H9 (cell line): ENCODE data around the gene ATG7. TPM values are rescaled to one million over a fixed set of nuclear protein-coding genes. Genes with fewer than 3 reads are reported as not detected.

ENCODE experiments used
- DNase-seq: peaks from one replicate; pipeline ENCODE4 v3.0.0-alpha.2; 2017
- H2AFZ ChIP-seq: one replicate; pipeline ENCODE4 v1.6.1; 2013; ENCODE audit warnings: mild to moderate bottlenecking, low read length, control low read depth, moderate library complexity
- H2AK5ac ChIP-seq: 2 replicates; pipeline ENCODE4 v1.6.1; 2013; ENCODE audit warnings: low read length, control low read depth, mixed read lengths; ENCODE audit not compliant: insufficient read length
- H2BK120ac ChIP-seq: one replicate; pipeline ENCODE4 v1.6.1; 2013; ENCODE audit warnings: low read depth, mild to moderate bottlenecking, low read length, control low read depth, inconsistent platforms; ENCODE audit not compliant: poor library complexity, severe bottlenecking
- H2BK12ac ChIP-seq: 2 replicates; pipeline ENCODE4 v1.6.1; 2013; ENCODE audit warnings: low read length, control low read depth, mixed read lengths, low read depth; ENCODE audit not compliant: insufficient read length
- H2BK15ac ChIP-seq: 2 replicates; pipeline ENCODE4 v1.6.1; 2013; ENCODE audit warnings: low read depth, low read length, control low read depth
- H2BK20ac ChIP-seq: one replicate; pipeline ENCODE4 v1.6.1; 2013; ENCODE audit warnings: low read depth, mild to moderate bottlenecking, low read length, control low read depth, inconsistent platforms; ENCODE audit not compliant: poor library complexity, severe bottlenecking
- H2BK5ac ChIP-seq: 2 replicates; pipeline ENCODE4 v1.6.1; 2013; ENCODE audit warnings: low read length, control low read depth, mixed read lengths; ENCODE audit not compliant: insufficient read length
- H3K14ac ChIP-seq: 2 replicates; pipeline ENCODE4 v1.6.1; 2013; ENCODE audit warnings: low read length, control low read depth; ENCODE audit not compliant: insufficient read depth
- H3K18ac ChIP-seq: 2 replicates; pipeline ENCODE4 v1.6.1; 2013; ENCODE audit warnings: low read depth, mild to moderate bottlenecking, mixed read lengths, low read length, control low read depth; ENCODE audit not compliant: insufficient read length
- H3K23ac ChIP-seq: 2 replicates; pipeline ENCODE4 v1.6.1; 2013; ENCODE audit warnings: low read length, control low read depth, mixed read lengths, low read depth; ENCODE audit not compliant: insufficient read length
- H3K23me2 ChIP-seq: 2 replicates; pipeline ENCODE4 v1.6.1; 2013; ENCODE audit warnings: low read depth, mild to moderate bottlenecking, mixed read lengths, low read length, control low read depth; ENCODE audit not compliant: insufficient read length, poor library complexity, severe bottlenecking
- H3K27ac ChIP-seq: 2 replicates; pipeline ENCODE4 v1.5.1; 2013; ENCODE audit warnings: low read length, control low read depth, mixed read lengths, low read depth; ENCODE audit not compliant: insufficient read length
- H3K27me3 ChIP-seq: 2 replicates; pipeline ENCODE4 v1.6.1; 2013; ENCODE audit warnings: low read length, control low read depth, inconsistent platforms; ENCODE audit not compliant: insufficient read depth
- H3K4ac ChIP-seq: 2 replicates; pipeline ENCODE4 v1.6.1; 2013; ENCODE audit warnings: low read depth, mild to moderate bottlenecking, control low read depth, inconsistent platforms, low read length, moderate library complexity
- H3K4me1 ChIP-seq: 2 replicates; pipeline ENCODE4 v1.6.1; 2013; ENCODE audit warnings: low read length, control low read depth, inconsistent platforms; ENCODE audit not compliant: insufficient read depth
- H3K4me2 ChIP-seq: 2 replicates; pipeline ENCODE4 v1.6.1; 2013; ENCODE audit warnings: low read length, control low read depth, mixed read lengths; ENCODE audit not compliant: insufficient read length, insufficient read depth
- H3K56ac ChIP-seq: 2 replicates; pipeline ENCODE4 v1.6.1; 2013; ENCODE audit warnings: low read depth, mild to moderate bottlenecking, mixed read lengths, low read length, control low read depth; ENCODE audit not compliant: insufficient read length
- H3K79me1 ChIP-seq: 2 replicates; pipeline ENCODE4 v1.6.1; 2013; ENCODE audit warnings: low read depth, mild to moderate bottlenecking, moderate library complexity, low read length, control low read depth, inconsistent platforms; ENCODE audit not compliant: insufficient read depth, poor library complexity, severe bottlenecking
- H3K79me2 ChIP-seq: 2 replicates; pipeline ENCODE4 v1.6.1; 2013; ENCODE audit warnings: low read length, control low read depth, inconsistent platforms; ENCODE audit not compliant: insufficient read depth
- H3K9ac ChIP-seq: 2 replicates; pipeline ENCODE4 v1.6.1; 2013; ENCODE audit warnings: low read length, control low read depth, mixed read lengths; ENCODE audit not compliant: insufficient read length; ENCODE audit errors: extremely low read depth
- H3K9me3 ChIP-seq: one replicate; pipeline ENCODE4 v1.6.1; 2013; ENCODE audit warnings: low read depth, low read length, inconsistent platforms; ENCODE audit not compliant: control insufficient read depth
- H3T11ph ChIP-seq: one replicate; pipeline ENCODE4 v1.6.1; 2013; ENCODE audit warnings: mild to moderate bottlenecking, low read length, control low read depth, inconsistent platforms
- H4K20me1 ChIP-seq: one replicate; pipeline ENCODE4 v1.6.1; 2013; ENCODE audit not compliant: control insufficient read depth, insufficient read length, insufficient read depth
- H4K5ac ChIP-seq: 2 replicates; pipeline ENCODE4 v1.6.1; 2013; ENCODE audit warnings: low read depth, mild to moderate bottlenecking, mixed read lengths, low read length, control low read depth; ENCODE audit not compliant: insufficient read length
- H4K8ac ChIP-seq: replicated peaks from 2 replicates; pipeline ENCODE4 v1.6.1; 2013; ENCODE audit warnings: low read length, control low read depth, mixed read lengths, low read depth; ENCODE audit not compliant: insufficient read length
- H4K91ac ChIP-seq: 2 replicates; pipeline ENCODE4 v1.6.1; 2013; ENCODE audit warnings: low read depth, mild to moderate bottlenecking, moderate library complexity, mixed read lengths, low read length, control low read depth; ENCODE audit not compliant: insufficient read length
- H3K27ac Mint-ChIP-seq, 3 experiments: 2 replicates in 2 of 3; 3 replicates in 1 of 3; pipeline ENCODE4 v1.8.0; 2020 to 2021; ENCODE audit warnings: mixed read lengths in 3 of 3, mild to moderate bottlenecking in 1 of 3, moderate library complexity in 1 of 3
- H3K27me3 Mint-ChIP-seq: 2 replicates; pipeline ENCODE4 v1.8.0; 2021; ENCODE audit warnings: low read depth, mild to moderate bottlenecking, moderate library complexity, mixed read lengths
- H3K36me3 Mint-ChIP-seq, 3 experiments: 2 replicates in 2 of 3; 3 replicates in 1 of 3; pipeline ENCODE4 v1.8.0; 2020 to 2021; ENCODE audit warnings: low read depth in 3 of 3, mixed read lengths in 3 of 3; ENCODE audit not compliant: insufficient read depth in 1 of 3
- H3K4me1 Mint-ChIP-seq, 2 experiments: 2 replicates each; pipeline ENCODE4 v1.8.0; 2020; ENCODE audit warnings: mixed read lengths in 2 of 2
- H3K4me3 Mint-ChIP-seq, 2 experiments: 2 replicates in 1 of 2; 3 replicates in 1 of 2; pipeline ENCODE4 v1.8.0; 2020 to 2021; ENCODE audit warnings: mild to moderate bottlenecking in 2 of 2, mixed read lengths in 2 of 2, moderate library complexity in 1 of 2
- H3K9me3 Mint-ChIP-seq, 2 experiments: 2 replicates in 1 of 2; 3 replicates in 1 of 2; pipeline ENCODE4 v1.8.0; 2020; ENCODE audit warnings: mild to moderate bottlenecking in 2 of 2, mixed read lengths in 2 of 2, moderate library complexity in 1 of 2
- CTCF ChIP-seq: fragments of 200-600 bp; sonication (generic); conservative IDR thresholded peaks from 3 replicates; pipeline ENCODE4 v1.8.0; 2021; ENCODE audit warnings: antibody characterized with exemption, mild to moderate bottlenecking
- WGBS: extraction: QIAGEN DNeasy Blood & Tissue Kit; methylation state at CpG from one replicate; pipeline ENCODE4 v1.1.7; 2013; ENCODE audit warnings: missing lambda C conversion rate, low lambda C conversion rate, mixed read lengths; ENCODE audit not compliant: insufficient read length; ENCODE audit errors: extremely low coverage; 5-methylcytosine and 5-hydroxymethylcytosine counted together
- total RNA-seq: library from RNA; stranded (reverse); gene quantifications from 2 replicates; pipeline ENCODE4 v1.2.1, GENCODE V29; 2021

ATG7 gene
- total RNA-seq, 1 experiment from 2014 or later = 17.9 TPM

GRCh38 chr3:11377719-11378118 is 105.5 kb downstream of the ATG7 start:
- Histone ChIP-seq H2BK120ac (no peak overlapping the region), H3K9me3 (no peaks in the 10 kb centered on the region), H3K9ac (no peak overlapping the region), H3K23me2 (no peaks in the 10 kb centered on the region), H2BK15ac (no peak overlapping the region), H4K20me1 (no peaks in the 10 kb centered on the region), H3K14ac (no peak overlapping the region), H3K4me2 (no peak overlapping the region), H2BK5ac (no peak overlapping the region), H3K4me1 (no peaks in the 10 kb centered on the region), H3K79me1 (no peaks in the 10 kb centered on the region), H3K56ac (no peak overlapping the region), H2AK5ac (no peak overlapping the region), H3K4ac (no peak overlapping the region), H2BK12ac (no peak overlapping the region), H3K27ac (no peak overlapping the region), H3K23ac (no peak overlapping the region), H2BK20ac (no peak overlapping the region), H4K8ac (no peak overlapping the region), H3K27me3 (no peaks in the 10 kb centered on the region), H4K91ac (no peak overlapping the region), H4K5ac (no peak overlapping the region), H3K18ac (no peak overlapping the region), H2AFZ (no peak overlapping the region), H3K79me2 (no peaks in the 10 kb centered on the region), H3T11ph (no peak overlapping the region)
- H3K27ac Mint-ChIP-seq = no peak overlapping the region
- WGBS = no CpG with 5 or more reads among the region's 2 CpGs
- TF ChIP-seq CTCF = no peak
- no peak for DNase-seq
- no peaks in the 10 kb centered on the region for H3K27me3 Mint-ChIP-seq
- H3K4me3 Mint-ChIP-seq = no peak overlapping the region
- no peaks in the 10 kb centered on the region for H3K36me3 Mint-ChIP-seq
- no peaks in the 10 kb centered on the region for H3K9me3 Mint-ChIP-seq
- peaks cover 15 to 20% of the 10 kb centered on the region in 2 experiments for H3K4me1 Mint-ChIP-seq
